Astrocyte (in vitro differentiated cells and primary cell): ENCODE measurements around the gene ETV6. TPM values are rescaled to one million over a fixed set of nuclear protein-coding genes. Genes with fewer than 3 reads are reported as not detected.

Source experiments
- DNase-seq: peaks from one replicate; pipeline ENCODE4 v3.0.0-alpha.2; 2010; ENCODE audit warnings: low read depth
- FAIRE-seq: peaks from 2 replicates; lab custom pipeline; 2011; peaks lifted over from hg19 to GRCh38; lab: Jason Lieb, UNC
- H2AFZ ChIP-seq: 2 replicates; pipeline ENCODE4 v1.6.0; 2012; ENCODE audit warnings: low read depth, low read length, inconsistent platforms
- H3K27ac ChIP-seq: 2 replicates; pipeline ENCODE4 v1.5.1; 2011; ENCODE audit warnings: low read depth, low read length, inconsistent platforms
- H3K27me3 ChIP-seq: 2 replicates; pipeline ENCODE4 v1.6.0; 2011; ENCODE audit warnings: low read length, inconsistent platforms; ENCODE audit not compliant: insufficient read depth
- H3K36me3 ChIP-seq: 2 replicates; pipeline ENCODE4 v1.5.1; 2011; ENCODE audit warnings: low read length, inconsistent platforms; ENCODE audit not compliant: insufficient read depth
- H3K4me1 ChIP-seq: 2 replicates; pipeline ENCODE4 v1.5.1; 2011; ENCODE audit warnings: low read length, inconsistent platforms; ENCODE audit not compliant: insufficient read depth
- H3K4me2 ChIP-seq: 2 replicates; pipeline ENCODE4 v1.6.0; 2012; ENCODE audit warnings: low read length, inconsistent platforms
- H3K4me3 ChIP-seq: 2 replicates; pipeline ENCODE4 v1.5.1; 2011; ENCODE audit warnings: low read depth, mild to moderate bottlenecking, low read length, inconsistent platforms; ENCODE audit not compliant: insufficient read depth
- H3K79me2 ChIP-seq: 2 replicates; pipeline ENCODE4 v1.6.0; 2012; ENCODE audit warnings: mild to moderate bottlenecking, low read length, inconsistent platforms; ENCODE audit not compliant: insufficient read depth
- H3K9ac ChIP-seq: 2 replicates; pipeline ENCODE4 v1.6.0; 2012; ENCODE audit warnings: mild to moderate bottlenecking, low read length, inconsistent platforms
- H3K9me3 ChIP-seq: 2 replicates; pipeline ENCODE4 v1.5.1; 2012; ENCODE audit warnings: low read depth, mild to moderate bottlenecking, low read length, inconsistent platforms; ENCODE audit not compliant: insufficient read depth
- H4K20me1 ChIP-seq: 2 replicates; pipeline ENCODE4 v1.6.0; 2012; ENCODE audit warnings: low read length, inconsistent platforms; ENCODE audit not compliant: insufficient read depth
- H3K27ac Mint-ChIP-seq: one replicate; pipeline ENCODE4 v1.8.0; 2021; ENCODE audit warnings: mild to moderate bottlenecking, mixed read lengths; ENCODE audit not compliant: unreplicated experiment
- H3K27me3 Mint-ChIP-seq: one replicate; pipeline ENCODE4 v1.8.0; 2021; ENCODE audit warnings: low read depth, mixed read lengths; ENCODE audit not compliant: unreplicated experiment
- H3K36me3 Mint-ChIP-seq: one replicate; pipeline ENCODE4 v1.8.0; 2021; ENCODE audit warnings: low read depth, mixed read lengths; ENCODE audit not compliant: unreplicated experiment
- H3K4me1 Mint-ChIP-seq: one replicate; pipeline ENCODE4 v1.8.0; 2021; ENCODE audit warnings: low read depth, mixed read lengths; ENCODE audit not compliant: unreplicated experiment
- H3K4me3 Mint-ChIP-seq: one replicate; pipeline ENCODE4 v1.8.0; 2021; ENCODE audit warnings: mild to moderate bottlenecking, moderate library complexity, mixed read lengths; ENCODE audit not compliant: unreplicated experiment
- H3K9me3 Mint-ChIP-seq: one replicate; pipeline ENCODE4 v1.8.0; 2021; ENCODE audit warnings: mild to moderate bottlenecking, mixed read lengths; ENCODE audit not compliant: unreplicated experiment
- EZH2 ChIP-seq: IDR thresholded peaks from 2 replicates; pipeline ENCODE4 v1.6.1; 2012; ENCODE audit warnings: mild to moderate bottlenecking, low read length, inconsistent platforms; ENCODE audit not compliant: insufficient read depth
- total RNA-seq: library from RNA; stranded (reverse); gene quantifications from 2 replicates; pipeline ENCODE4 v1.2.1, GENCODE V29; 2021
- TF ChIP-seq, protein P1 (sequence below): IDR thresholded peaks from 2 replicates; pipeline ENCODE4 v1.5.1; 2011; ENCODE audit warnings: low read depth, mild to moderate bottlenecking, inconsistent platforms, low read length, moderate library complexity; ENCODE audit not compliant: insufficient read depth

The ETV6 gene
- total RNA-seq, 1 donor from 2014 or later: 41.2 TPM

- peaks cover 95% of the 10 kb centered on the region for H3K79me2 ChIP-seq
These were observed 45.8 kb downstream of the ETV6 start for GRCh38 chr12:11695321-11695720.

GRCh38 chr12:11696084-11696483, 46.6 kb downstream of the ETV6 start:
- no peaks in the 10 kb centered on the region for H3K27me3 Mint-ChIP-seq
- Histone ChIP-seq H3K9ac (no peak overlapping the region), H3K36me3 (no peaks in the 10 kb centered on the region), H2AFZ (no peak overlapping the region), H3K79me2 (peaks cover 97% of the 10 kb centered on the region), H4K20me1 (peaks cover 80% of the 10 kb centered on the region), H3K9me3 (no peaks in the 10 kb centered on the region), H3K27me3 (no peaks in the 10 kb centered on the region), H3K4me3 (no peak overlapping the region), H3K4me1 (peaks cover 16% of the 10 kb centered on the region), H3K4me2 (no peak overlapping the region), H3K27ac (no peak overlapping the region)
- DNase-seq: no peak
- no peak for FAIRE-seq
- no peaks in the 10 kb centered on the region for H3K9me3 Mint-ChIP-seq
- TF ChIP-seq EZH2: no peak
- TF ChIP-seq, protein P1, sequence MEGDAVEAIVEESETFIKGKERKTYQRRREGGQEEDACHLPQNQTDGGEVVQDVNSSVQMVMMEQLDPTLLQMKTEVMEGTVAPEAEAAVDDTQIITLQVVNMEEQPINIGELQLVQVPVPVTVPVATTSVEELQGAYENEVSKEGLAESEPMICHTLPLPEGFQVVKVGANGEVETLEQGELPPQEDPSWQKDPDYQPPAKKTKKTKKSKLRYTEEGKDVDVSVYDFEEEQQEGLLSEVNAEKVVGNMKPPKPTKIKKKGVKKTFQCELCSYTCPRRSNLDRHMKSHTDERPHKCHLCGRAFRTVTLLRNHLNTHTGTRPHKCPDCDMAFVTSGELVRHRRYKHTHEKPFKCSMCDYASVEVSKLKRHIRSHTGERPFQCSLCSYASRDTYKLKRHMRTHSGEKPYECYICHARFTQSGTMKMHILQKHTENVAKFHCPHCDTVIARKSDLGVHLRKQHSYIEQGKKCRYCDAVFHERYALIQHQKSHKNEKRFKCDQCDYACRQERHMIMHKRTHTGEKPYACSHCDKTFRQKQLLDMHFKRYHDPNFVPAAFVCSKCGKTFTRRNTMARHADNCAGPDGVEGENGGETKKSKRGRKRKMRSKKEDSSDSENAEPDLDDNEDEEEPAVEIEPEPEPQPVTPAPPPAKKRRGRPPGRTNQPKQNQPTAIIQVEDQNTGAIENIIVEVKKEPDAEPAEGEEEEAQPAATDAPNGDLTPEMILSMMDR: no peak
- H3K4me1 Mint-ChIP-seq: peaks cover 24% of the 10 kb centered on the region
- no peak overlapping the region for H3K27ac Mint-ChIP-seq
- H3K4me3 Mint-ChIP-seq: no peak overlapping the region
- H3K36me3 Mint-ChIP-seq: peaks cover 3% of the 10 kb centered on the region

More at GRCh38 chr12:11695321-11695720, 45.8 kb downstream of the ETV6 start:
- H3K9me3 Mint-ChIP-seq: no peaks in the 10 kb centered on the region
- TF ChIP-seq, protein P1: no peak
- TF ChIP-seq EZH2: no peak
- H3K4me3 ChIP-seq: no peak overlapping the region
- peaks cover 4% of the 10 kb centered on the region for H3K36me3 Mint-ChIP-seq
- no peak overlapping the region for H3K27ac ChIP-seq
- H3K4me2 ChIP-seq: no peak overlapping the region
- DNase-seq: peak; percentile 79
- H3K4me3 Mint-ChIP-seq: no peak overlapping the region
- no peak overlapping the region for H3K9ac ChIP-seq
- peaks cover 83% of the 10 kb centered on the region for H4K20me1 ChIP-seq
- peaks cover 16% of the 10 kb centered on the region for H3K4me1 ChIP-seq
- H3K36me3 ChIP-seq: no peaks in the 10 kb centered on the region
- H3K27me3 ChIP-seq: no peaks in the 10 kb centered on the region
- no peaks in the 10 kb centered on the region for H3K27me3 Mint-ChIP-seq
- H3K27ac Mint-ChIP-seq: no peak overlapping the region
- no peak for FAIRE-seq
- H3K9me3 ChIP-seq: no peaks in the 10 kb centered on the region
- H3K4me1 Mint-ChIP-seq: peaks cover 21% of the 10 kb centered on the region
- no peak overlapping the region for H2AFZ ChIP-seq

- H4K20me1 ChIP-seq: peaks cover 80% of the 10 kb centered on the region
- Mint-ChIP-seq H3K9me3 (no peaks in the 10 kb centered on the region), H3K4me3 (no peak overlapping the region), H3K27ac (no peak overlapping the region), H3K27me3 (no peaks in the 10 kb centered on the region), H3K4me1 (peaks cover 34% of the 10 kb centered on the region), H3K36me3 (peaks cover 3% of the 10 kb centered on the region)
- no peak for FAIRE-seq
- DNase-seq: no peak
- TF ChIP-seq, protein P1: no peak
- no peak for TF ChIP-seq EZH2
- H3K4me3 ChIP-seq: no peak overlapping the region
- H3K36me3 ChIP-seq: no peaks in the 10 kb centered on the region
- no peak overlapping the region for H3K4me2 ChIP-seq
- H3K27me3 ChIP-seq: no peaks in the 10 kb centered on the region
- no peak overlapping the region for H2AFZ ChIP-seq
- peaks cover 97% of the 10 kb centered on the region for H3K79me2 ChIP-seq
- H3K9ac ChIP-seq: peak overlapping the region; percentile 6
- no peak overlapping the region for H3K27ac ChIP-seq
- no peaks in the 10 kb centered on the region for H3K9me3 ChIP-seq
- H3K4me1 ChIP-seq: peaks cover 16% of the 10 kb centered on the region
These were observed 47.7 kb downstream of the ETV6 start for GRCh38 chr12:11697131-11697530.
